Esophagus muscularis mucosa (tissue), 3 donors: ENCODE data around the gene LYZ.

Experiments
- POLR2AphosphoS5 ChIP-seq, 2 donors: sonication (generic); formaldehyde crosslinking; IDR thresholded peaks; one replicate each; pipeline ENCODE4 v1.6.1; 2017; ENCODE audit warnings: antibody characterized with exemption in 2 of 2
- TF ChIP-seq, protein P1 (sequence below), 3 experiments: fragments of 200-600 bp in 2 of 3; fragments of 450-650 bp in 1 of 3; sonication (generic) in 2 of 3; IDR thresholded peaks; one replicate each; pipeline ENCODE4 v1.5.1; 2017 to 2019; ENCODE audit warnings: antibody characterized with exemption in 3 of 3, mild to moderate bottlenecking in 2 of 3, moderate library complexity in 1 of 3

DNA sequence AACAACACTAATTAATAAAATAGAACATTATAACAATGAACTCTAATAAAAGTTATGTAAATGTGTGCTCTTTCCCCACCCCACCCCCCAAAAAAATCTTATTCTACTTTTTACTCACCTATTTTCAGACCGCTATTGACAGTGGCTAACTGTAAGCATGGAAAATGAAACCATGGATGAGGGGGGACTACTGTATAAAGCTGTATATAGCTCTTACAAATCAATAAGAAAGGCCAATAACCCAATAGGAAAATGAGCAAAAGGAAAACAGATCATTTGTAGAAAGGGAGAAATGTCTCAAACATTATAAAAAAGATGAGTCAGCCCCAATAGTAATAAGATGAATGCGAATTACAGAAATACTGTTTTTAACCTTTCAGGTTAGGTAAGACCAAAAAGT lies 38.7 kb downstream of the LYZ start:
- TF ChIP-seq, protein P1, sequence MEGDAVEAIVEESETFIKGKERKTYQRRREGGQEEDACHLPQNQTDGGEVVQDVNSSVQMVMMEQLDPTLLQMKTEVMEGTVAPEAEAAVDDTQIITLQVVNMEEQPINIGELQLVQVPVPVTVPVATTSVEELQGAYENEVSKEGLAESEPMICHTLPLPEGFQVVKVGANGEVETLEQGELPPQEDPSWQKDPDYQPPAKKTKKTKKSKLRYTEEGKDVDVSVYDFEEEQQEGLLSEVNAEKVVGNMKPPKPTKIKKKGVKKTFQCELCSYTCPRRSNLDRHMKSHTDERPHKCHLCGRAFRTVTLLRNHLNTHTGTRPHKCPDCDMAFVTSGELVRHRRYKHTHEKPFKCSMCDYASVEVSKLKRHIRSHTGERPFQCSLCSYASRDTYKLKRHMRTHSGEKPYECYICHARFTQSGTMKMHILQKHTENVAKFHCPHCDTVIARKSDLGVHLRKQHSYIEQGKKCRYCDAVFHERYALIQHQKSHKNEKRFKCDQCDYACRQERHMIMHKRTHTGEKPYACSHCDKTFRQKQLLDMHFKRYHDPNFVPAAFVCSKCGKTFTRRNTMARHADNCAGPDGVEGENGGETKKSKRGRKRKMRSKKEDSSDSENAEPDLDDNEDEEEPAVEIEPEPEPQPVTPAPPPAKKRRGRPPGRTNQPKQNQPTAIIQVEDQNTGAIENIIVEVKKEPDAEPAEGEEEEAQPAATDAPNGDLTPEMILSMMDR (IDR thresholded peaks at IDR 0.05): no peak
- no peak for TF ChIP-seq POLR2AphosphoS5 (IDR thresholded peaks at IDR 0.05)
